ENCODE data around the gene OAF.
A peak's percentile ranks its signal among the peaks of the same experiment; 100 is the strongest.

The OAF gene

GRCh38 chr11:120212259-120212878 lies 1.5 kb downstream of the OAF start:
- Histone ChIP-seq H3K27me3 (ENCODE audit: control insufficient read depth in 5 of 5, insufficient read depth in 4 of 5, low read length in 5 of 5) (no peaks in the 10 kb centered on the region), H3K4me1 (ENCODE audit: control insufficient read depth in 5 of 5, insufficient read depth in 5 of 5, low read length in 5 of 5) (peaks cover 16 to 82% (median 80%) of the 10 kb centered on the region in 5 donors), H3K27ac (ENCODE audit: low read depth, low read length) (peak overlapping the region; percentile 85), H3K9ac (ENCODE audit: low read length in 5 of 5) (peak overlapping the region; percentile 33 to 82 (median 63)), H3K9me3 (ENCODE audit: control insufficient read depth in 5 of 5, low read length in 5 of 5) (no peaks in the 10 kb centered on the region), H3K4me3 (ENCODE audit: low read depth in 1 of 5, low read length in 5 of 5) (peak overlapping the region; percentile 41 to 82 (median 74)), H3K36me3 (ENCODE audit: control insufficient read depth in 5 of 5, insufficient read depth in 5 of 5, low read length in 5 of 5) (peaks cover 0 to 9% (median 3%) of the 10 kb centered on the region in 5 donors)

- peak overlapping the region; percentile 85 for H3K27ac ChIP-seq (ENCODE audit: low read depth, low read length)
- H3K9me3 ChIP-seq (ENCODE audit: control insufficient read depth in 5 of 5, low read length in 5 of 5) = no peaks in the 10 kb centered on the region
- no peaks in the 10 kb centered on the region for H3K27me3 ChIP-seq (ENCODE audit: control insufficient read depth in 5 of 5, insufficient read depth in 4 of 5, low read length in 5 of 5)
- peaks cover 0 to 9% (median 3%) of the 10 kb centered on the region in 5 donors for H3K36me3 ChIP-seq (ENCODE audit: control insufficient read depth in 5 of 5, insufficient read depth in 5 of 5, low read length in 5 of 5)
- peak overlapping the region in 4 of 5 donors; percentile 33 to 82 (median 61) for H3K9ac ChIP-seq (ENCODE audit: low read length in 5 of 5)
- peak overlapping the region; percentile 41 to 82 (median 74) for H3K4me3 ChIP-seq (ENCODE audit: low read depth in 1 of 5, low read length in 5 of 5)
- H3K4me1 ChIP-seq (ENCODE audit: control insufficient read depth in 5 of 5, insufficient read depth in 5 of 5, low read length in 5 of 5) = peaks cover 19 to 85% (median 80%) of the 10 kb centered on the region in 5 donors
Observed at GRCh38 chr11:120212926-120213325, 2.1 kb downstream of the OAF start.

- Histone ChIP-seq H3K36me3 (ENCODE audit: control insufficient read depth in 5 of 5, insufficient read depth in 5 of 5, low read length in 5 of 5) (peaks cover 0 to 9% (median 3%) of the 10 kb centered on the region in 5 donors), H3K9me3 (ENCODE audit: control insufficient read depth in 5 of 5, low read length in 5 of 5) (no peaks in the 10 kb centered on the region), H3K27me3 (ENCODE audit: control insufficient read depth in 5 of 5, insufficient read depth in 4 of 5, low read length in 5 of 5) (no peaks in the 10 kb centered on the region), H3K4me1 (ENCODE audit: control insufficient read depth in 5 of 5, insufficient read depth in 5 of 5, low read length in 5 of 5) (peaks cover 22 to 89% (median 83%) of the 10 kb centered on the region in 5 donors), H3K4me3 (ENCODE audit: low read depth in 1 of 5, low read length in 5 of 5) (peak overlapping the region in 1 of 5 donors; percentile 5), H3K27ac (ENCODE audit: low read depth, low read length) (no peak overlapping the region), H3K9ac (ENCODE audit: low read length in 5 of 5) (no peak overlapping the region)
Observed at GRCh38 chr11:120214581-120214980, 3.7 kb downstream of the OAF start.

- no peaks in the 10 kb centered on the region for H3K27me3 ChIP-seq (ENCODE audit: control insufficient read depth in 5 of 5, insufficient read depth in 4 of 5, low read length in 5 of 5)
- H3K36me3 ChIP-seq (ENCODE audit: control insufficient read depth in 5 of 5, insufficient read depth in 5 of 5, low read length in 5 of 5) = peaks cover 0 to 9% (median 4%) of the 10 kb centered on the region in 5 donors
- peaks cover 22 to 91% (median 86%) of the 10 kb centered on the region in 5 donors for H3K4me1 ChIP-seq (ENCODE audit: control insufficient read depth in 5 of 5, insufficient read depth in 5 of 5, low read length in 5 of 5)
- H3K27ac ChIP-seq (ENCODE audit: low read depth, low read length) = peak overlapping the region; percentile 75
- H3K9me3 ChIP-seq (ENCODE audit: control insufficient read depth in 5 of 5, low read length in 5 of 5) = no peaks in the 10 kb centered on the region
- H3K4me3 ChIP-seq (ENCODE audit: low read depth in 1 of 5, low read length in 5 of 5) = peak overlapping the region in 2 of 5 donors; percentile 4 to 13
- peak overlapping the region in 1 of 5 donors; percentile 31 for H3K9ac ChIP-seq (ENCODE audit: low read length in 5 of 5)
Observed at GRCh38 chr11:120215634-120216033, 4.8 kb downstream of the OAF start.

GRCh38 chr11:120216426-120217102 lies 5.7 kb downstream of the OAF start:
- H3K4me1 ChIP-seq (ENCODE audit: control insufficient read depth in 5 of 5, insufficient read depth in 5 of 5, low read length in 5 of 5) = peaks cover 31 to 97% (median 92%) of the 10 kb centered on the region in 5 donors
- H3K27ac ChIP-seq (ENCODE audit: low read depth, low read length) = peak overlapping the region; percentile 75
- no peaks in the 10 kb centered on the region for H3K27me3 ChIP-seq (ENCODE audit: control insufficient read depth in 5 of 5, insufficient read depth in 4 of 5, low read length in 5 of 5)
- peak overlapping the region in 1 of 5 donors; percentile 31 for H3K9ac ChIP-seq (ENCODE audit: low read length in 5 of 5)
- H3K36me3 ChIP-seq (ENCODE audit: control insufficient read depth in 5 of 5, insufficient read depth in 5 of 5, low read length in 5 of 5) = peaks cover 0 to 13% (median 4%) of the 10 kb centered on the region in 5 donors
- peak overlapping the region in 1 of 5 donors; percentile 10 for H3K4me3 ChIP-seq (ENCODE audit: low read depth in 1 of 5, low read length in 5 of 5)
- H3K9me3 ChIP-seq (ENCODE audit: control insufficient read depth in 5 of 5, low read length in 5 of 5) = no peaks in the 10 kb centered on the region

- H3K4me1 ChIP-seq (ENCODE audit: control insufficient read depth in 5 of 5, insufficient read depth in 5 of 5, low read length in 5 of 5) = peaks cover 34 to 97% (median 91%) of the 10 kb centered on the region in 5 donors
- peak overlapping the region in 1 of 5 donors; percentile 3 for H3K4me3 ChIP-seq (ENCODE audit: low read depth in 1 of 5, low read length in 5 of 5)
Observed at GRCh38 chr11:120217526-120217925, 6.7 kb downstream of the OAF start.

GRCh38 chr11:120217941-120218694 lies 7.3 kb downstream of the OAF start:
- Histone ChIP-seq H3K4me1 (ENCODE audit: control insufficient read depth in 5 of 5, insufficient read depth in 5 of 5, low read length in 5 of 5) (peaks cover 35 to 97% (median 88%) of the 10 kb centered on the region in 5 donors), H3K4me3 (ENCODE audit: low read depth in 1 of 5, low read length in 5 of 5) (peak overlapping the region in 1 of 5 donors; percentile 3), H3K36me3 (ENCODE audit: control insufficient read depth in 5 of 5, insufficient read depth in 5 of 5, low read length in 5 of 5) (peaks cover 0 to 13% (median 4%) of the 10 kb centered on the region in 5 donors), H3K9me3 (ENCODE audit: control insufficient read depth in 5 of 5, low read length in 5 of 5) (no peaks in the 10 kb centered on the region), H3K9ac (ENCODE audit: low read length in 5 of 5) (peak overlapping the region in 1 of 5 donors; percentile 0), H3K27me3 (ENCODE audit: control insufficient read depth in 5 of 5, insufficient read depth in 4 of 5, low read length in 5 of 5) (no peaks in the 10 kb centered on the region), H3K27ac (ENCODE audit: low read depth, low read length) (peak overlapping the region; percentile 74)

More at GRCh38 chr11:120217526-120217925, 6.7 kb downstream of the OAF start:
- no peaks in the 10 kb centered on the region for H3K9me3 ChIP-seq (ENCODE audit: control insufficient read depth in 5 of 5, low read length in 5 of 5)
- peaks cover 0 to 13% (median 4%) of the 10 kb centered on the region in 5 donors for H3K36me3 ChIP-seq (ENCODE audit: control insufficient read depth in 5 of 5, insufficient read depth in 5 of 5, low read length in 5 of 5)
- peak overlapping the region; percentile 74 for H3K27ac ChIP-seq (ENCODE audit: low read depth, low read length)
- H3K9ac ChIP-seq (ENCODE audit: low read length in 5 of 5) = peak overlapping the region in 1 of 5 donors; percentile 0
- no peaks in the 10 kb centered on the region for H3K27me3 ChIP-seq (ENCODE audit: control insufficient read depth in 5 of 5, insufficient read depth in 4 of 5, low read length in 5 of 5)

- H3K36me3 ChIP-seq (ENCODE audit: control insufficient read depth in 5 of 5, insufficient read depth in 5 of 5, low read length in 5 of 5) = peaks cover 0 to 13% (median 5%) of the 10 kb centered on the region in 5 donors
- no peaks in the 10 kb centered on the region for H3K9me3 ChIP-seq (ENCODE audit: control insufficient read depth in 5 of 5, low read length in 5 of 5)
- H3K27ac ChIP-seq (ENCODE audit: low read depth, low read length) = peak overlapping the region; percentile 74
- H3K4me3 ChIP-seq (ENCODE audit: low read depth in 1 of 5, low read length in 5 of 5) = peak overlapping the region in 1 of 5 donors; percentile 17
- H3K9ac ChIP-seq (ENCODE audit: low read length in 5 of 5) = no peak overlapping the region
- H3K27me3 ChIP-seq (ENCODE audit: control insufficient read depth in 5 of 5, insufficient read depth in 4 of 5, low read length in 5 of 5) = no peaks in the 10 kb centered on the region
- peaks cover 35 to 94% (median 88%) of the 10 kb centered on the region in 5 donors for H3K4me1 ChIP-seq (ENCODE audit: control insufficient read depth in 5 of 5, insufficient read depth in 5 of 5, low read length in 5 of 5)
Observed at GRCh38 chr11:120218695-120219033, 7.8 kb downstream of the OAF start.

GRCh38 chr11:120219232-120219937 lies 8.6 kb downstream of the OAF start:
- Histone ChIP-seq H3K9me3 (ENCODE audit: control insufficient read depth in 5 of 5, low read length in 5 of 5) (no peaks in the 10 kb centered on the region), H3K36me3 (ENCODE audit: control insufficient read depth in 5 of 5, insufficient read depth in 5 of 5, low read length in 5 of 5) (peaks cover 0 to 10% (median 6%) of the 10 kb centered on the region in 5 donors), H3K4me3 (ENCODE audit: low read depth in 1 of 5, low read length in 5 of 5) (peak overlapping the region in 2 of 5 donors; percentile 13 to 17), H3K9ac (ENCODE audit: low read length in 5 of 5) (peak overlapping the region in 1 of 5 donors; percentile 43), H3K4me1 (ENCODE audit: control insufficient read depth in 5 of 5, insufficient read depth in 5 of 5, low read length in 5 of 5) (peaks cover 35 to 94% (median 89%) of the 10 kb centered on the region in 5 donors), H3K27me3 (ENCODE audit: control insufficient read depth in 5 of 5, insufficient read depth in 4 of 5, low read length in 5 of 5) (no peaks in the 10 kb centered on the region), H3K27ac (ENCODE audit: low read depth, low read length) (peak overlapping the region; percentile 76)

Data from subcutaneous abdominal adipose tissue (tissue), 5 donors.